ENCODE results near the gene CPEB4. TPM values are rescaled to one million over a fixed set of nuclear protein-coding genes. Genes with fewer than 3 reads are reported as not detected.

CPEB4 gene
- total and polyA plus RNA-seq, 2 donors (not counting 1 experiment from before 2014, with no cell fraction given) = 8.4 to 26.0 TPM

DNA sequence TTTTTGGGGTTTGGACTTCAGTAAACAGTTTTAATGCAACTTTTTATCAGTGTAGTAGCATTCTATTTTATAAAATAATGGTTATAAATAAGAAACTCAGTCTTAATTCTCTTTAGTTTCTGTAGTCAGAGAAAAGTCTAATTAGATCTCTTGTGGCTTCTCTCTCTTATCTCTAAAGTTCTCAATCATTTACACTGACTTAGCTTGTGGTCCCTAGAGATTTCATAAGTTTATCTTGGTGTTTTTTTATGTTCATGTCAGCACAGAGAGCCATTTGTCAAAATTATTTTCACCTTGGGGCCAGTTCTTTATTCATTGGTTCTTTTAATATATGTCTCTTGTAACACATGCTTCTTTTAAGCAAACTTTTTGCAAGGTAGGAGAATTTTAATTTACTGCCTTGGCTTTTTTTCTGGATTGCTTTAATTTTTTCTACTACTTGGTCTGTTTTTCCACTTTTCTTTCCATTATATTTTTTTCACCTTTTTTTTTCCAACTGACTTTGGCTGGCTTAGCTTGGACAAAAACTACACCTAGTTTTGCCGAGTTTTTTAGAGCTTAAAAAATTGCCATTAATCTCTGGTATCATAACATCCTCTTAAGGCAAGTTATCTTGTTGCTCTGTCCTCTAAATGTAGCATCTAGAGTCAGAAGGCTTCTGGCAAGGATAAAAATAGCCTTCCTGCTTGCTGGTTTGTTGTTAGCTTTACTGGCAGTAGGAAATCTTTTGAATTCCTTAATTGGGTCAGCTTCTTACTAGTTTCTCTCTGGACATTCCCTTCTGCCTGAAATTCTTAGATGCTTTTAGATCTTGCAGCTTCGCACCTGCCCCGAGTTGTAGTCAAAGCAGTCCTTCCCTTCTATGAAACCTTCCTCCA is 35.3 kb downstream of the CPEB4 start:
- H3K27ac ChIP-seq (ENCODE audit: low read length in 2 of 2) = no peak overlapping the region
- ATAC-seq (ENCODE audit: low read depth) (no peak), DNase-seq (no peak)
- no peaks in the 10 kb centered on the region for H3K27me3 Mint-ChIP-seq
- peaks cover 27% of the 10 kb centered on the region for H3K4me1 Mint-ChIP-seq
- ChIA-PET CTCF (interaction anchor here (0.8 to 8.3 kb wide), 10 partner anchors 8 to 302 kb away, joined by 3 to 201 read pairs (median 4); partner anchors contain the start of gene BOD1), POLR2A (no interaction called here)
- H3K4me2 ChIP-seq (replicated peaks; ENCODE audit: low read depth, low read length, poor library complexity, severe bottlenecking) = no peak overlapping the region
- intact Hi-C loops (cut with micrococcal nuclease) = no loop called here
- peaks cover 5% of the 10 kb centered on the region for H4K20me1 ChIP-seq (ENCODE audit: control insufficient read depth, insufficient read depth, low read length, poor library complexity, severe bottlenecking)
- H3K4me3 ChIP-seq (ENCODE audit: control extremely low read depth in 1 of 5, extremely low read depth in 1 of 5, insufficient read depth in 1 of 5, low read depth in 2 of 5, low read length in 4 of 5) = no peak overlapping the region
- no peak overlapping the region for H2AFZ ChIP-seq (ENCODE audit: insufficient read depth, low read depth, low read length, poor library complexity, severe bottlenecking)
- H3K36me3 ChIP-seq (replicated peaks in 1 of 2; ENCODE audit: control extremely low read depth in 1 of 2, control insufficient read depth in 1 of 2, extremely low read depth in 1 of 2, insufficient read depth in 2 of 2, low read length in 1 of 2) = peaks cover 2 to 6% of the 10 kb centered on the region in 2 experiments
- TF ChIP-seq, protein P1, sequence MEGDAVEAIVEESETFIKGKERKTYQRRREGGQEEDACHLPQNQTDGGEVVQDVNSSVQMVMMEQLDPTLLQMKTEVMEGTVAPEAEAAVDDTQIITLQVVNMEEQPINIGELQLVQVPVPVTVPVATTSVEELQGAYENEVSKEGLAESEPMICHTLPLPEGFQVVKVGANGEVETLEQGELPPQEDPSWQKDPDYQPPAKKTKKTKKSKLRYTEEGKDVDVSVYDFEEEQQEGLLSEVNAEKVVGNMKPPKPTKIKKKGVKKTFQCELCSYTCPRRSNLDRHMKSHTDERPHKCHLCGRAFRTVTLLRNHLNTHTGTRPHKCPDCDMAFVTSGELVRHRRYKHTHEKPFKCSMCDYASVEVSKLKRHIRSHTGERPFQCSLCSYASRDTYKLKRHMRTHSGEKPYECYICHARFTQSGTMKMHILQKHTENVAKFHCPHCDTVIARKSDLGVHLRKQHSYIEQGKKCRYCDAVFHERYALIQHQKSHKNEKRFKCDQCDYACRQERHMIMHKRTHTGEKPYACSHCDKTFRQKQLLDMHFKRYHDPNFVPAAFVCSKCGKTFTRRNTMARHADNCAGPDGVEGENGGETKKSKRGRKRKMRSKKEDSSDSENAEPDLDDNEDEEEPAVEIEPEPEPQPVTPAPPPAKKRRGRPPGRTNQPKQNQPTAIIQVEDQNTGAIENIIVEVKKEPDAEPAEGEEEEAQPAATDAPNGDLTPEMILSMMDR (IDR thresholded peaks at IDR 0.05) = no peak
- TF ChIP-seq EZH2 (IDR thresholded peaks at IDR 0.05; ENCODE audit: borderline replicate concordance, insufficient read depth, low read depth, low read length, poor library complexity, severe bottlenecking) = no peak
- no peaks in the 10 kb centered on the region for H3K9me3 ChIP-seq (ENCODE audit: control extremely low read depth in 1 of 3, control insufficient read depth in 2 of 3, insufficient read depth in 1 of 3, low read length in 2 of 3)
- no peaks in the 10 kb centered on the region for H3K9me3 Mint-ChIP-seq (ENCODE audit: insufficient read depth)
- H3K79me2 ChIP-seq (ENCODE audit: control insufficient read depth, insufficient read depth, low read length) = peaks cover 65% of the 10 kb centered on the region
- H3K27me3 ChIP-seq (replicated peaks in 1 of 4; ENCODE audit: control extremely low read depth in 1 of 4, control insufficient read depth in 3 of 4, insufficient read depth in 4 of 4, low read length in 3 of 4) = no peaks in the 10 kb centered on the region
- H3K4me1 ChIP-seq (ENCODE audit: control insufficient read depth in 2 of 2, insufficient read depth in 2 of 2, low read length in 2 of 2) = peaks cover 9 to 19% of the 10 kb centered on the region in 2 donors
- 80% methylated on average over 2 of the region's 3 CpGs for WGBS (ENCODE audit: insufficient coverage)
- H3K9ac ChIP-seq (ENCODE audit: low read length) = no peak overlapping the region
- H3K27ac Mint-ChIP-seq = no peak overlapping the region
- no peak overlapping the region for H3K4me3 Mint-ChIP-seq

DNA sequence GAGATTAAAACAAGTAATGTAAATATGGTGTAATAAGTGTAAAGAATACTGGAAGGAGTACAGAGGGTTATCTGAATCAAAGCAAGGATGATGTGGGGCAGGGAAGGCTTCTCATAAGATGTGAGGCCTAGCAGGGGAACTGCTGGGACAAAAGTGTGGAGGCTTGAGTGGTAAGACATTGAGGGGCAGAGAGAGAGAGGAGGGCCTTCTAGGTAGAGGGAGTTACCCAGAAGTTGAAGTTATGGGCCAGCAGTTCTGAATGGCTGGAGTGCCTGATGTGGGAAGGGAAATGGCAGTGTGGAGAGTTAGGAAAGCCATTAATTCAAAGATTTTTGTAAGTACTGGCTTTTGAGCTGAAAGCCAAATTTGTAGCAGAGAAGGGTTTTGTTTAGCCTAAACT is 36.8 kb downstream of the CPEB4 start:
- H4K20me1 ChIP-seq (ENCODE audit: control insufficient read depth, insufficient read depth, low read length, poor library complexity, severe bottlenecking) = peaks cover 7% of the 10 kb centered on the region
- no peak overlapping the region for H3K27ac Mint-ChIP-seq
- H3K27me3 ChIP-seq (replicated peaks in 1 of 4; ENCODE audit: control extremely low read depth in 1 of 4, control insufficient read depth in 3 of 4, insufficient read depth in 4 of 4, low read length in 3 of 4) = no peaks in the 10 kb centered on the region
- intact Hi-C loops (cut with micrococcal nuclease) = loop anchor here (1.0 kb wide), 1 partner anchor 306 kb away; no protein-coding TSS in a partner anchor
- H2AFZ ChIP-seq (ENCODE audit: insufficient read depth, low read depth, low read length, poor library complexity, severe bottlenecking) = no peak overlapping the region
- peaks cover 27% of the 10 kb centered on the region for H3K4me1 Mint-ChIP-seq
- H3K36me3 ChIP-seq (replicated peaks in 1 of 2; ENCODE audit: control extremely low read depth in 1 of 2, control insufficient read depth in 1 of 2, extremely low read depth in 1 of 2, insufficient read depth in 2 of 2, low read length in 1 of 2) = peaks cover 2 to 6% of the 10 kb centered on the region in 2 experiments
- H3K27me3 Mint-ChIP-seq = no peaks in the 10 kb centered on the region
- no peaks in the 10 kb centered on the region for H3K9me3 ChIP-seq (ENCODE audit: control extremely low read depth in 1 of 3, control insufficient read depth in 2 of 3, insufficient read depth in 1 of 3, low read length in 2 of 3)
- POLR2A ChIA-PET = no interaction called here
- no peak overlapping the region for H3K4me3 ChIP-seq (ENCODE audit: control extremely low read depth in 1 of 5, extremely low read depth in 1 of 5, insufficient read depth in 1 of 5, low read depth in 2 of 5, low read length in 4 of 5)
- CTCF ChIA-PET = interaction anchor here (0.6 to 8.3 kb wide), 41 partner anchors 9 to 325 kb away, joined by 3 to 201 read pairs (median 4); partner anchors contain the start of gene BOD1
- TF ChIP-seq, protein P1 (IDR thresholded peaks at IDR 0.05) = no peak
- no peak for TF ChIP-seq EZH2 (IDR thresholded peaks at IDR 0.05; ENCODE audit: borderline replicate concordance, insufficient read depth, low read depth, low read length, poor library complexity, severe bottlenecking)
- no peak overlapping the region for H3K4me3 Mint-ChIP-seq
- H3K4me2 ChIP-seq (replicated peaks; ENCODE audit: low read depth, low read length, poor library complexity, severe bottlenecking) = no peak overlapping the region
- no peak overlapping the region for H3K9ac ChIP-seq (ENCODE audit: low read length)
- no peak for DNase-seq
- no peaks in the 10 kb centered on the region for H3K9me3 Mint-ChIP-seq (ENCODE audit: insufficient read depth)
- peaks cover 6 to 8% of the 10 kb centered on the region in 2 donors for H3K4me1 ChIP-seq (ENCODE audit: control insufficient read depth in 2 of 2, insufficient read depth in 2 of 2, low read length in 2 of 2)
- no peak for ATAC-seq (ENCODE audit: low read depth)
- peaks cover 57% of the 10 kb centered on the region for H3K79me2 ChIP-seq (ENCODE audit: control insufficient read depth, insufficient read depth, low read length)
- no peak overlapping the region for H3K27ac ChIP-seq (ENCODE audit: low read length in 2 of 2)

Measured in B cell (primary cell).